HG03025 (cell line): ENCODE data around the gene KRTAP5-4.
"Not testable (repeated sequence)": the region's sequence is repeated elsewhere in the genome, so short reads cannot be mapped to it uniquely, and the experiment has no call there.

Source experiments
- ATAC-seq: cut with Tn5 transposase; IDR thresholded peaks from one replicate; pipeline ENCODE4 v1.9.1; 2021; ENCODE audit warnings: mild to moderate bottlenecking, moderate library complexity; ENCODE audit not compliant: unreplicated experiment, low FRiP score

Gene KRTAP5-4

DNA sequence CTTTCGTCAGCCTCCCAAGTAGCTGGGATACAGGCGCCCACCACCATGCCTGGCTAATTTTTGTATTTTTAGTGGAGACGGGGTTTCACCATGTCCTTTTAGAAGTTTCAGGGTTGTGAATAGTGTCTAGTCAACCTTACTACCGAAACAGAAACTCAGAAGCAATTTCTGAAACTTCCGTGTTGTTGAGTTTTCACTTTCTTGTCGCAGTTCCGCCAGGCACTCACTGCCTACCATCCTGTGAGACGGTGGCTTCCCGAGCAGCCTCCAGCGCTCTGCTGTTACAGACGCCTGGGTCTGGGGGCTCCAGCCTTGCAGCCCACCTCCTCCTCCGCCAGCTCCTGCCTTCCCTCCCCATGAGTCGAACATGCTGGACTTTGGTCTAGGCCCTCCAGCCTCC is 16.0 kb downstream of the KRTAP5-4 start:
- ATAC-seq = not testable (repeated sequence)

DNA sequence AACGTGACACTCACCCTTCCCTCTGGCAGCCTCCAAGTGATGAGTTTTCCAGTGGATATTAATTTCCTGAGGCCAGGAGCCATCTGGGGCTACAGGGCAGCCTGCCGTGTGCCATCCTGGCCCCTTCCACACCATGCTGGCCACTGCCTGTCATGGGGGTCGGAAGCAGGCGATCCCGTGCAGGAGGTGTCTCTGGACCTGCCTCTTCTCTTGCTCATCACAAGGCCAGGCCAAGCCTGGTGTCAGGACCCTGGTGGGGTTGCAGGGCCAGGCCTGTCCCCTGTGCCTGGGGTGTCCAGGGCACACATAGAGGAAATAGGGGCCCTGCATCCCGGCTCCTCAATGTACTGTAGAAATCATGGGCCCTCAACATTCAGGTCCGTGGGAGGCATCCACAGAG is 17.2 kb downstream of the KRTAP5-4 start:
- ATAC-seq = no peak

- no peak for ATAC-seq
Observed at GRCh38 chr11:1604181-1604580, 17.8 kb downstream of the KRTAP5-4 start.

- ATAC-seq = no peak
Observed at GRCh38 chr11:1603629-1604028, 18.3 kb downstream of the KRTAP5-4 start.

- not testable (repeated sequence) for ATAC-seq
Observed at GRCh38 chr11:1601663-1602062, 20.3 kb downstream of the KRTAP5-4 start.

DNA sequence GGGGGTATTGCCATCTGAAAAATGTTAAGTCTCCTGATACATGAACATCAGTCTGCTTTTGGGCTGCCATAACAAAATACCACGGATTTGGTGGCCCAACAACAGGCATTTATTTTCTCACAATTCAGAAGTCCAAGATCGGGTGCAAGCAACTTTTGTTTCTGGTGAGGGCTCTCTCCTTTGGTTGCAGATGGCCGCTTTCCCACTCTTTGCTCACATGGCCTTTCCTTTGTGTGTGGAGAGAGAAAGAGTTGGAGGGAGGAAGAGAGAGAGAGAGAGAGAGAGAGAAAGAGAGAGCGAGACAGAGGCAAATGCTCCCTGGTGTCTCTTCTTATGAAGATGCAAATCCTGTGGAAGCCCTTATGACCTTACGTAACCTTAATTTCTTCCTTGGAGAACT is 21.3 kb downstream of the KRTAP5-4 start:
- ATAC-seq = no peak

- ATAC-seq = no peak
Observed at GRCh38 chr11:1598816-1599215, 23.1 kb downstream of the KRTAP5-4 start.

DNA sequence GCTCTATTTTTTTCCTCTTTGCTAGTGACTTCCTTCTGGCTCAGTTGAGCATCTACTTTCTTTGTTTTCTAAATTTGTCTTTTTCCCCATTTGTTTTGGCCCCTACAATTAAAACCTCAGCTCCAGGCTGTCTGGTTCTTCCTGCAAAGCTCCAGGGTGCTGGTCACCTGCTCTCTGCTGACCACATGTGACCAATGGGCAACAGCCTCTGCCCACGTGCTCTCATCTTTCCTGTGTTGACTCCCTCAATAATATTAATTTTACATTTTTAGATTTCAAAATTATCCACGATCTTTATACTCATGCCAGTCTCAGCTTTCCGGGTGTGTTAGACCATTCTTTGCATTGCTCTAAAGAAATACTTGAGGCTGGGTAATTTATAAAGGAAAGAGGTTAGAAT is 23.5 kb downstream of the KRTAP5-4 start:
- not testable (repeated sequence) for ATAC-seq

DNA sequence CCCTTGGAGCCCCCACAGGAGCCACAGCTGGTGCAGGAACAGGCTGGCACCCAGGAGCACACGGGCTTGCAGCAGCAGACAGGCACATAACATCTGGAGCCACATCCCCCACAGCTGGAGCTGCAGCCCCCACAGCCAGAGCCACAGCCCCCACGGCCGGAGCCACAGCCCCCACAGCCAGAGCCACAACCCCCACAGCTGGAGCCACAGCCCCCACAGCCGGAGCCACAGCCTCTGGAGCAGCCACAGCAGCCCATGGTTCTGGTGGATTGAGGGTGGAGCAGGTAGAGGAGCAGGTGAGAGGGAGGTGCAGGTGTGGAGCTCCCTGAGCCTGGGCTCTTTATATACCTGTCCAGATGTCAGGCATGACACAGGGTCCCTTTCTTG is 24.0 kb downstream of the KRTAP5-4 start, which contains the start of gene KRTAP5-2:
Gene KRTAP5-2, minus strand, starts transcription at position 301 of the 387 bp plus-strand sequence. Its CDS starts 44 bp downstream, at position 257.
- no peak for ATAC-seq

DNA sequence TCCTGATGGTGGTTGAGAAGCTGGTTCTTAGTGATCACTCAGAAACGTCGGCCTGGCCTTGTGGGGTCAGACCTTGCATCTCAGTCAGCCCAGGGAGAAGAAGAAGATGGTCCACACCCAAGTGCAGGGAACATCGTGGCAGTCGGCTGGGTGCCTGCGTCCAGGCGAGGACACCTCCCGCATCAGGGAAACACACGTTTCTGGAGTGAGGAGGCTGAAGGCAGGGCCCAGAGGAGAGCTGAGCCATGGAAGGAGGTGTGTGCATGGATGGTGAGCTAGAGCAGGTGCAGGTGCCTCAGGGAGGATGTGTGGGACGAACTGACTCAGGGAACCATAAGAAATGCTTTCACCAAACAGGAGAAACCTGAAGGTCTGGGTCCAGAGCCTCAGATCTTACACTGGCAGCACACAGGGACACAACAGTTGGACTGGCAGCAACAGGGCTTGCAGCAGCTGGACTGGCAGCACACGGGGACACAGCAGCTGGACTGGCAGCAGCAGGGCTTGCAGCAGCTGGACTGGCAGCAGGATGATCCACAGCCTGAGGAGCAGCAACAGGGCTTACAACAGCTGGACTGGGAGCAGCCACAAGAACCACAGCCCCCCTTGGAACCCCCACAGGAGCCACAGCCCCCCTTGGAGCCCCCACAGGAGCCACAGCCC is 24.5 kb downstream of the KRTAP5-4 start:
- no peak for ATAC-seq

- ATAC-seq = not testable (repeated sequence)
Observed at GRCh38 chr11:1596576-1597121, 25.3 kb downstream of the KRTAP5-4 start.

DNA sequence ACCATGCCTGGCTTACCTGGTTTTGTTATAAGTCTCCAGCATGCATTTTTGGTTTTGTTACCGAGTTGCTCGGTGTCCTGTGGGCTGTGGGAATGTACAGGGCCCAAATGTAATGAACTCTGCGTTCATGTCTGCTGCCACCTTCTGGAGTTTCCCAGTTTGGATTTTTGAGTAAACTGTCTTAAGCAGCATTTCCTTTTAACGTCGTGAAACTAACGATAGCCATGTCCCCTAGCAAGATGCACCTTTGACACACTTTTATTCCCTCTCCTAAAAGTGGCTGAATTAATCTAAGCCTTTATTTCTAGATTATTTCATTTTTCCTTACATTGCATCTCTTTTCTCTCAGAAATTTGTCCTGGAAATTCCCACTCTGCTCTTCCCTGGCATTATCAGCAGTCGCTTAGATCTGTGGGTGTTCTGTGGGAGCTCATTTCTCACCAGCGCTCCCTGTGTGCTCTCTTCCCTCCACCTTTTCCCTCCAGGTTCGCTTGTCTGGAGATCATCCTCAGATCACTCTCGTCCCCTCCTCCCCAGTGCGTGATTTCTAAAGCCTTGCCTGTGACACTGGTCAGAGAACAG is 25.9 kb downstream of the KRTAP5-4 start:
- not testable (repeated sequence) for ATAC-seq

- no peak for ATAC-seq
Observed at GRCh38 chr11:1592628-1593027, 29.3 kb downstream of the KRTAP5-4 start.

- no peak for ATAC-seq
Observed at GRCh38 chr11:1589996-1590395, 31.9 kb downstream of the KRTAP5-4 start.

DNA sequence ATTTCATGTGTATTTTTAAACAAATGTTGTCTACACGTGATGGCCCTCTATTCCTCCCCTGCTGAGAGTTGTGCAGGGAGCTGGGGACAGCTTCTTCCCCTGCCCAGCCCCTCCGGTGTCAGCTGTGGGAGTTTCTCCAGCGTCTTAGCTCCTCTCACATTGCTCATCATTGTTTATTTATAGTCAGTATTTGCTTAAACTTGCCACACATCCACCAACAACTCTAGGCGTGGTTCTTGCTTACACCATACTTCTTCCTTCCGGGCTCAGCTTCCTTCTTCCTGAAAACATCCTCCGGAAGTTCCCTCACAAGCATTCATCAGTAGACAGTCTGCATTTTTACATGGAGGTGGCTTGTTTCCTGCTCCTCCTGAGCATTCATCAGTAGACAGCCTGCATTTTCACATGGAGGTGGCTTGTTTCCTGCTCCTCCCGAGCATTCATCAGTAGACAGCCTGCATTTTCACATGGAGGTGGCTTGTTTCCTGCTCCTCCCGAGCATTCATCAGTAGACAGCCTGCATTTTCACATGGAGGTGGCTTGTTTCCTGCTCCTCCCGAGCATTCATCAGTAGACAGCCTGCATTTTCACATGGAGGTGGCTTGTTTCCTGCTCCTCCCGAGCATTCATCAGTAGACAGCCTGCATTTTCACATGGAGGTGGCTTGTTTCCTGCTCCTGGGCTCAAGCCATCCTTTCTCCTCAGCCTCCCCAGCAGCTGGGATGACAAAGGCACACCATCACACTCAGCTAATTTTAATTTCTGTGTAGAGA is 32.6 kb downstream of the KRTAP5-4 start:
- ATAC-seq = not testable (repeated sequence)

- no peak for ATAC-seq
Observed at GRCh38 chr11:1586699-1587098, 35.2 kb downstream of the KRTAP5-4 start.

DNA sequence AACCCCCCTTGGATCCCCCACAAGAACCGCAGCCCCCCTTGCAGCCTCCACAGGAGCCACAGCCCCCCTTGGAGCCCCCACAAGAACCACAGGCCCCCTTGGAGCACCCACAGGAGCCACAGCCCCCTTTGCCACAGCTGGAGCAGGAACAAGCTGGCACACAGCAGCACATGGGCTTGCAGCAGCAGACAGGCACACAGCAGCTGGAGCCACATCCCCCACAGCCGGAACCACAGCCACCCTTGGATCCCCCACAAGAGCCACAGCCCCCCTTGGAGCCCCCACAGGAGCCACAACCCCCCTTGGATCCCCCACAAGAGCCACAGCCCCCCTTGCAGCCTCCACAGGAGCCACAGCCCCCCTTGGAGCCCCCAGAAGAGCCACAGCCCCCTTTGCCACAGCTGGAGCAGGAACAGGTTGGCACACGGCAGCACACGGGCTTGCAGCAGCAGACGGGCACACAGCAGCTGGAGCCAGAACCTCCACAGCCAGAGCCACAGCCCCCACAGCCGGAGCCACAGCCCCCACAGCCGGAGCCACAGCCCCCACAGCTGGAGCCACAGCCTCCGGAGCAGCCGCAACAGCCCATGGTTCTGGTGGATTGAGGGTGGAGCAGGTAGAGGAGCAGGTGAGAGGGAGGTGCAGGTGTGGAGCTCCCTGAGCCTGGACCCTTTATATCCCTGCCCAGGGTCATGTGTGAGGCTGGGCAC is 37.1 kb downstream of the KRTAP5-4 start, which contains the start of gene KRTAP5-1:
Gene KRTAP5-1, minus strand, starts transcription at position 623 of the 710 bp plus-strand sequence. Its CDS starts 34 bp downstream, at position 589.
- ATAC-seq = not testable (repeated sequence)

DNA sequence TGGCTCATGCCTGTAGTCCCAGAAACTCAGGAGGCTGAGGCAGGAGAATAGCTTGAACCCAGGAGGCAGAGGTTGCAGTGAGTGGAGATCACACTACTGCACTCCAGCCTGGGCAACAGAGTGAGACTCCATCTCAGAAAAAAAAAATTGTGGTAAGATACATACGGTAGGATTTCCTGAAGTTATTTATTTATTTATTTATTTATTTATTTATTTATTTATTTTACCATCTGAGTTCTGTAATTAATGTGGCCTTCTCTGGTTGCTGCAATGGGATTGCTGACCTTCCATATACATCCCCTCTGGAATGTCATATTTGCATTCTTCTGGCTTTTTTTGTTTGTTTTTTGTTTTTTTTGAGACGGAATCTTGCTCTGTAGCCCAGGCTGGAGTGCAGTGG is 39.0 kb downstream of the KRTAP5-4 start:
- not testable (repeated sequence) for ATAC-seq

DNA sequence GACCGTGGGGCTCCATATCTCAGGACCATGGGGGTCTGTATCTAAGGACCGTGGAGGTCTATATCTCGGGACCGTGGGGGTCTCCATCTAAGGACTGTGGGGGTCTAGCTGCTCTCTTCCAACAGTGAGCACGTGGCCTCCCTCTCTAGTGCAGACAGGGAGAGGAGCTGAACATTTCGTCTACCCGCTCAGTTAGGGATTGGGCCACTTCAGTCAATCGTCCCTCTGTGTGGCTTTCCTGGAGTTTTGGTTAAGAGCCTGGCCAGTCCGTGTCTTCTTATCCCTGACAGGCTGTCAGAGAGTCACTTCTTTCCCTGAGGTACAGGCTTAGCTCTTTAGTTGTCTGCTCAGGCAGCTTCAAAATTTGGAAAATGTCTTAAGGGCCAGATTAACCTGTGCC is 40.0 kb downstream of the KRTAP5-4 start:
- ATAC-seq = no peak

DNA sequence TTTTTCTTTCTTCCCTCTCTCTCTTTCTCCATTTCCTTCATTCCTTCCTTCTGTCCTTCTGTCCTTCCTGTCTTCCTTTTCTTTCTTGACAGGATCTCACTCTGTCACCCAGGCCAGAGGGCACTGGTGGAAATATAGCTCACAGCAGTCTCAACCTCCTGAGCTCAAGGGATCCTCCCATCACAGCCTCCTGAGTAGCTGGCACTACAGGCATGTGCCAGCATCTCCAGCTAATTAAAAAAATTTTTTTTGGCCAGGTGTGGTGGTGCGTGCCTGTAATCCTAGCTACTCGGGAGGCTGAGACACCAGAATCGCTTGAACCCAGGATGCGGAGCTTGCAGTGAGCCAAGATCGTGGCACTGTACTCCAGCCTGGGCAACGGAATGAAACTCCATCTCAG is 45.1 kb downstream of the KRTAP5-4 start:
- ATAC-seq = no peak
